Fibroblast of lung (primary cell): ENCODE measurements around the gene CALM3. TPM values are rescaled to one million over a fixed set of nuclear protein-coding genes. Genes with fewer than 3 reads are reported as not detected.

Source experiments
- DNase-seq, 2 donors: peaks; one replicate each; pipeline versions ENCODE4 v3.0.0 to v3.0.0-alpha.2; 2010; ENCODE audit warnings: low read depth in 2 of 2
- H2AFZ ChIP-seq: 2 replicates; pipeline ENCODE4 v1.5.1; 2012; ENCODE audit warnings: low read length, control low read depth, inconsistent platforms
- H3K27ac ChIP-seq: 2 replicates; pipeline ENCODE4 v1.5.1; 2011; ENCODE audit warnings: low read length, control low read depth; ENCODE audit not compliant: insufficient read depth
- H3K27me3 ChIP-seq: 2 replicates; pipeline ENCODE4 v1.5.1; 2011; ENCODE audit warnings: mild to moderate bottlenecking, low read length; ENCODE audit not compliant: control insufficient read depth, insufficient read depth
- H3K36me3 ChIP-seq: 2 replicates; pipeline ENCODE4 v1.5.1; 2011; ENCODE audit warnings: low read length; ENCODE audit not compliant: control insufficient read depth, insufficient read depth
- H3K4me1 ChIP-seq: 2 replicates; pipeline ENCODE4 v1.5.1; 2011; ENCODE audit warnings: low read length; ENCODE audit not compliant: control insufficient read depth, insufficient read depth; ENCODE audit errors: extremely low read depth
- H3K4me2 ChIP-seq: 2 replicates; pipeline ENCODE4 v1.5.1; 2011; ENCODE audit warnings: low read length, control low read depth; ENCODE audit not compliant: insufficient read depth; ENCODE audit errors: extremely low read depth
- H3K4me3 ChIP-seq, 4 experiments: fragments of 200-600 bp in 1 of 4; sonication (generic) in 1 of 4; replicated peaks in 1 of 4; 2 replicates each; pipeline ENCODE4 v1.5.1; 2011 to 2016; ENCODE audit warnings: low read length in 4 of 4, low read depth in 3 of 4, mild to moderate bottlenecking in 3 of 4, control low read depth in 2 of 4, inconsistent platforms in 1 of 4, mixed read lengths in 1 of 4; ENCODE audit not compliant: insufficient read depth in 1 of 4; ENCODE audit errors: control extremely low read depth in 1 of 4
- H3K79me2 ChIP-seq: 2 replicates; pipeline ENCODE4 v1.5.1; 2012; ENCODE audit warnings: mild to moderate bottlenecking, low read length, inconsistent platforms; ENCODE audit not compliant: control insufficient read depth, insufficient read depth
- H3K9ac ChIP-seq: 2 replicates; pipeline ENCODE4 v1.5.1; 2011; ENCODE audit warnings: mild to moderate bottlenecking, low read length, control low read depth; ENCODE audit not compliant: insufficient read depth
- H3K9me3 ChIP-seq: 2 replicates; pipeline ENCODE4 v1.5.1; 2012; ENCODE audit warnings: low read depth, low read length; ENCODE audit not compliant: control insufficient read depth, insufficient read depth
- H4K20me1 ChIP-seq: 2 replicates; pipeline ENCODE4 v1.5.1; 2011; ENCODE audit warnings: low read length; ENCODE audit not compliant: control insufficient read depth, insufficient read depth; ENCODE audit errors: extremely low read depth
- CTCF ChIP-seq, 2 donors: IDR thresholded peaks in 1 of 2; conservative IDR thresholded peaks in 1 of 2; 1 replicate in 1 of 2; 2 replicates in 1 of 2; pipeline ENCODE4 v1.5.1; 2011 to 2012; ENCODE audit warnings: low read length in 2 of 2, control low read depth in 1 of 2, inconsistent platforms in 1 of 2, low read depth in 1 of 2, mild to moderate bottlenecking in 1 of 2
- EZH2 ChIP-seq: IDR thresholded peaks from 2 replicates; pipeline ENCODE4 v1.5.1; 2012; ENCODE audit warnings: low read length, control low read depth, mild to moderate bottlenecking; ENCODE audit errors: missing control alignments
- polyA plus RNA-seq, 2 donors: library from polyadenylated mRNA; depleted of rRNA in 1 of 2; stranded (reverse) in 1 of 2; unstranded in 1 of 2; fragments of >200 nt; gene quantifications; 2 replicates each; pipeline ENCODE4 v1.2.1, GENCODE V29; 2011 to 2012; ENCODE audit warnings: missing spikeins in 1 of 2
- total RNA-seq: library from RNA; depleted of rRNA; stranded (reverse); fragments of >200 nt; gene quantifications from 2 replicates; pipeline ENCODE4 v1.2.1, GENCODE V29; 2014

CALM3 gene
- total and polyA plus RNA-seq, 2 donors (not counting 1 experiment from before 2014, with no cell fraction given), result 160 to 901 TPM

- Histone ChIP-seq H3K79me2 (peaks cover 60% of the 10 kb centered on the region), H2AFZ (no peak overlapping the region), H3K9ac (no peak overlapping the region), H3K27me3 (no peaks in the 10 kb centered on the region), H3K4me1 (peaks cover 14% of the 10 kb centered on the region), H3K27ac (no peak overlapping the region), H3K4me3 (peak overlapping the region; percentile 82 to 100 (median 98)), H3K36me3 (peaks cover 25% of the 10 kb centered on the region), H4K20me1 (no peaks in the 10 kb centered on the region), H3K9me3 (no peaks in the 10 kb centered on the region), H3K4me2 (peak overlapping the region; percentile 100)
- TF ChIP-seq CTCF (conservative IDR thresholded peaks at IDR 0.05 in 1 of 2, IDR thresholded peaks at IDR 0.05 in 1 of 2; ENCODE audit: low read depth in 1 of 2, low read length in 2 of 2) (no peak), EZH2 (no peak)
- DNase-seq, result no peak
Measured at GRCh38 chr19:46603752-46604231, 2.7 kb downstream of the CALM3 start.

- Histone ChIP-seq H3K27me3 (no peaks in the 10 kb centered on the region), H3K4me3 (peak overlapping the region in 1 of 4 experiments; percentile 82)
Measured at GRCh38 chr19:46604781-46605355, 3.7 kb downstream of the CALM3 start.

GRCh38 chr19:46605356-46605821 is 4.3 kb downstream of the CALM3 start:
- peaks cover 60% of the 10 kb centered on the region for H3K79me2 ChIP-seq
- no peak overlapping the region for H2AFZ ChIP-seq
- H3K27me3 ChIP-seq, result no peaks in the 10 kb centered on the region
- H3K9ac ChIP-seq, result no peak overlapping the region
- TF ChIP-seq EZH2 (no peak), CTCF (conservative IDR thresholded peaks at IDR 0.05 in 1 of 2, IDR thresholded peaks at IDR 0.05 in 1 of 2; ENCODE audit: low read depth in 1 of 2, low read length in 2 of 2) (no peak)
- DNase-seq, result no peak
- peak overlapping the region; percentile 54 for H3K4me2 ChIP-seq
- peak overlapping the region in 1 of 4 experiments; percentile 35 for H3K4me3 ChIP-seq
- no peak overlapping the region for H3K27ac ChIP-seq
- peaks cover 38% of the 10 kb centered on the region for H3K36me3 ChIP-seq
- no peaks in the 10 kb centered on the region for H4K20me1 ChIP-seq
- H3K4me1 ChIP-seq, result peaks cover 14% of the 10 kb centered on the region
- H3K9me3 ChIP-seq, result no peaks in the 10 kb centered on the region

More at GRCh38 chr19:46604781-46605355, 3.7 kb downstream of the CALM3 start:
- Histone ChIP-seq H3K4me1 (peaks cover 14% of the 10 kb centered on the region), H3K79me2 (peaks cover 60% of the 10 kb centered on the region), H4K20me1 (no peaks in the 10 kb centered on the region), H3K27ac (no peak overlapping the region), H2AFZ (no peak overlapping the region), H3K4me2 (peak overlapping the region; percentile 54), H3K9me3 (no peaks in the 10 kb centered on the region), H3K36me3 (peaks cover 35% of the 10 kb centered on the region), H3K9ac (no peak overlapping the region)
- TF ChIP-seq CTCF (conservative IDR thresholded peaks at IDR 0.05 in 1 of 2, IDR thresholded peaks at IDR 0.05 in 1 of 2; ENCODE audit: low read depth in 1 of 2, low read length in 2 of 2), result peak in 1 of 2 donors; percentile 12
- no peak for TF ChIP-seq EZH2
- no peak for DNase-seq
